ENCODE measurements around the gene MORN4. TPM values are rescaled to one million over a fixed set of nuclear protein-coding genes. Genes with fewer than 3 reads are reported as not detected.

The MORN4 gene
- total RNA-seq, 2 donors from 2014 or later, result 0.79 to 2.4 TPM

GRCh38 chr10:97628228-97628627 is 5.1 kb downstream of the MORN4 start:
- H3K4me3 Mint-ChIP-seq, result no peak overlapping the region
- no peaks in the 10 kb centered on the region for H3K27me3 Mint-ChIP-seq
- no peaks in the 10 kb centered on the region for H3K9me3 Mint-ChIP-seq
- H3K27ac Mint-ChIP-seq, result no peak overlapping the region
- no peak for ATAC-seq (replicated peaks)
- peaks cover 3% of the 10 kb centered on the region for H3K4me1 Mint-ChIP-seq
- H3K36me3 Mint-ChIP-seq (ENCODE audit: low read depth), result peaks cover 2% of the 10 kb centered on the region

- Mint-ChIP-seq H3K36me3 (ENCODE audit: low read depth) (no peaks in the 10 kb centered on the region), H3K27ac (no peak overlapping the region), H3K4me3 (no peak overlapping the region), H3K9me3 (no peaks in the 10 kb centered on the region), H3K27me3 (no peaks in the 10 kb centered on the region), H3K4me1 (no peaks in the 10 kb centered on the region)
- no peak for ATAC-seq (replicated peaks)
Observed at GRCh38 chr10:97627731-97628130, 5.6 kb downstream of the MORN4 start.

GRCh38 chr10:97623277-97623676 is 10.0 kb downstream of the MORN4 start:
- Mint-ChIP-seq H3K27me3 (no peaks in the 10 kb centered on the region), H3K27ac (no peak overlapping the region), H3K36me3 (ENCODE audit: low read depth) (no peaks in the 10 kb centered on the region), H3K4me3 (no peak overlapping the region), H3K9me3 (no peaks in the 10 kb centered on the region), H3K4me1 (no peaks in the 10 kb centered on the region)
- ATAC-seq (replicated peaks), result no peak

- ATAC-seq (replicated peaks), result no peak
- Mint-ChIP-seq H3K36me3 (ENCODE audit: low read depth) (no peaks in the 10 kb centered on the region), H3K27me3 (no peaks in the 10 kb centered on the region), H3K27ac (no peak overlapping the region), H3K4me1 (no peaks in the 10 kb centered on the region), H3K9me3 (no peaks in the 10 kb centered on the region), H3K4me3 (no peak overlapping the region)
Observed at GRCh38 chr10:97618733-97619132, 14.6 kb downstream of the MORN4 start.

GRCh38 chr10:97618285-97618684 is 15.0 kb downstream of the MORN4 start:
- H3K4me3 Mint-ChIP-seq, result no peak overlapping the region
- H3K27me3 Mint-ChIP-seq, result no peaks in the 10 kb centered on the region
- no peaks in the 10 kb centered on the region for H3K36me3 Mint-ChIP-seq (ENCODE audit: low read depth)
- H3K4me1 Mint-ChIP-seq, result no peaks in the 10 kb centered on the region
- H3K9me3 Mint-ChIP-seq, result no peaks in the 10 kb centered on the region
- H3K27ac Mint-ChIP-seq, result no peak overlapping the region
- no peak for ATAC-seq (replicated peaks)

- no peaks in the 10 kb centered on the region for H3K4me1 Mint-ChIP-seq
- H3K9me3 Mint-ChIP-seq, result no peaks in the 10 kb centered on the region
- H3K27ac Mint-ChIP-seq, result no peak overlapping the region
- no peak overlapping the region for H3K4me3 Mint-ChIP-seq
- no peaks in the 10 kb centered on the region for H3K36me3 Mint-ChIP-seq (ENCODE audit: low read depth)
- no peaks in the 10 kb centered on the region for H3K27me3 Mint-ChIP-seq
- peak; percentile 61 for ATAC-seq (replicated peaks)
Observed at GRCh38 chr10:97612386-97612785, 20.9 kb downstream of the MORN4 start.

GRCh38 chr10:97611473-97611872 is 21.8 kb downstream of the MORN4 start:
- Mint-ChIP-seq H3K36me3 (ENCODE audit: low read depth) (no peaks in the 10 kb centered on the region), H3K4me1 (no peaks in the 10 kb centered on the region), H3K4me3 (no peak overlapping the region), H3K27me3 (no peaks in the 10 kb centered on the region), H3K9me3 (no peaks in the 10 kb centered on the region), H3K27ac (no peak overlapping the region)
- ATAC-seq (replicated peaks), result no peak

- Mint-ChIP-seq H3K27me3 (no peaks in the 10 kb centered on the region), H3K4me1 (no peaks in the 10 kb centered on the region), H3K4me3 (no peak overlapping the region), H3K9me3 (no peaks in the 10 kb centered on the region), H3K36me3 (ENCODE audit: low read depth) (no peaks in the 10 kb centered on the region), H3K27ac (no peak overlapping the region)
- no peak for ATAC-seq (replicated peaks)
Observed at GRCh38 chr10:97608991-97609561, 24.2 kb downstream of the MORN4 start.

GRCh38 chr10:97607095-97607636 is 26.1 kb downstream of the MORN4 start:
- Mint-ChIP-seq H3K9me3 (no peaks in the 10 kb centered on the region), H3K4me1 (no peaks in the 10 kb centered on the region), H3K4me3 (no peak overlapping the region), H3K36me3 (ENCODE audit: low read depth) (no peaks in the 10 kb centered on the region), H3K27me3 (no peaks in the 10 kb centered on the region), H3K27ac (no peak overlapping the region)
- ATAC-seq (replicated peaks), result no peak

GRCh38 chr10:97601268-97602215 is 31.8 kb downstream of the MORN4 start:
- H3K9me3 Mint-ChIP-seq, result no peaks in the 10 kb centered on the region
- no peak for ATAC-seq (replicated peaks)
- no peaks in the 10 kb centered on the region for H3K4me1 Mint-ChIP-seq
- H3K27ac Mint-ChIP-seq, result no peak overlapping the region
- no peaks in the 10 kb centered on the region for H3K36me3 Mint-ChIP-seq (ENCODE audit: low read depth)
- H3K27me3 Mint-ChIP-seq, result no peaks in the 10 kb centered on the region
- no peak overlapping the region for H3K4me3 Mint-ChIP-seq

- no peak overlapping the region for H3K27ac Mint-ChIP-seq
- no peaks in the 10 kb centered on the region for H3K4me1 Mint-ChIP-seq
- no peak overlapping the region for H3K4me3 Mint-ChIP-seq
- no peak for ATAC-seq (replicated peaks)
- no peaks in the 10 kb centered on the region for H3K27me3 Mint-ChIP-seq
- H3K9me3 Mint-ChIP-seq, result no peaks in the 10 kb centered on the region
- no peaks in the 10 kb centered on the region for H3K36me3 Mint-ChIP-seq (ENCODE audit: low read depth)
Observed at GRCh38 chr10:97600616-97601015, 32.7 kb downstream of the MORN4 start.

- Mint-ChIP-seq H3K9me3 (no peaks in the 10 kb centered on the region), H3K27me3 (no peaks in the 10 kb centered on the region), H3K36me3 (ENCODE audit: low read depth) (no peaks in the 10 kb centered on the region), H3K27ac (no peak overlapping the region), H3K4me3 (no peak overlapping the region), H3K4me1 (no peaks in the 10 kb centered on the region)
- no peak for ATAC-seq (replicated peaks)
Observed at GRCh38 chr10:97599272-97599619, 34.1 kb downstream of the MORN4 start.

GRCh38 chr10:97598407-97599271 is 34.7 kb downstream of the MORN4 start:
- Mint-ChIP-seq H3K4me3 (no peak overlapping the region), H3K27me3 (no peaks in the 10 kb centered on the region), H3K4me1 (no peaks in the 10 kb centered on the region), H3K9me3 (no peaks in the 10 kb centered on the region), H3K36me3 (ENCODE audit: low read depth) (no peaks in the 10 kb centered on the region), H3K27ac (no peak overlapping the region)
- ATAC-seq (replicated peaks), result no peak

- no peaks in the 10 kb centered on the region for H3K27me3 Mint-ChIP-seq
- H3K27ac Mint-ChIP-seq, result no peak overlapping the region
- no peak for ATAC-seq (replicated peaks)
- no peaks in the 10 kb centered on the region for H3K9me3 Mint-ChIP-seq
- H3K4me3 Mint-ChIP-seq, result no peak overlapping the region
- H3K4me1 Mint-ChIP-seq, result no peaks in the 10 kb centered on the region
- no peaks in the 10 kb centered on the region for H3K36me3 Mint-ChIP-seq (ENCODE audit: low read depth)
Observed at GRCh38 chr10:97597778-97598177, 35.5 kb downstream of the MORN4 start.
